Neural cell (in vitro differentiated cells): ENCODE data around the gene THADA. TPM values are rescaled to one million over a fixed set of nuclear protein-coding genes. Genes with fewer than 3 reads are reported as not detected.

ENCODE experiments used
- H2AFZ ChIP-seq: fragments of 200-600, 300-800 bp; sonication (generic), shearing (Covaris generic); 2 replicates; pipeline ENCODE4 v1.6.0; 2014; ENCODE audit warnings: low read depth, mild to moderate bottlenecking, antibody characterized with exemption, low read length, moderate library complexity
- H3F3A ChIP-seq: fragments of 200-600 bp; shearing (Covaris generic); 2 replicates; pipeline ENCODE4 v1.6.1; 2016; ENCODE audit warnings: mild to moderate bottlenecking, moderate library complexity, mixed read lengths, antibody characterized with exemption, low read length; ENCODE audit not compliant: insufficient read depth, poor library complexity, severe bottlenecking
- H3K27ac ChIP-seq: fragments of 200-600, 300-800 bp; sonication (generic), shearing (Covaris generic); 2 replicates; pipeline ENCODE4 v1.5.1; 2014; ENCODE audit warnings: mild to moderate bottlenecking, low read length, moderate library complexity
- H3K27me3 ChIP-seq: fragments of 300-800, 200-600 bp; sonication (generic), shearing (Covaris generic); 2 replicates; pipeline ENCODE4 v1.6.0; 2014; ENCODE audit warnings: mild to moderate bottlenecking, low read depth, low read length, moderate library complexity; ENCODE audit not compliant: insufficient read depth
- H3K36me3 ChIP-seq: fragments of 300-800, 200-600 bp; sonication (generic), shearing (Covaris generic); 2 replicates; pipeline ENCODE4 v1.5.1; 2014; ENCODE audit warnings: mild to moderate bottlenecking, antibody characterized with exemption, low read length, moderate library complexity; ENCODE audit not compliant: insufficient read depth
- H3K4me2 ChIP-seq: fragments of 300-800, 200-600 bp; sonication (generic), shearing (Covaris generic); 2 replicates; pipeline ENCODE4 v1.6.0; 2014; ENCODE audit warnings: mild to moderate bottlenecking, low read length
- H3K4me3 ChIP-seq: fragments of 300-800, 200-600 bp; sonication (generic), shearing (Covaris generic); 2 replicates; pipeline ENCODE4 v1.5.1; 2014; ENCODE audit warnings: mild to moderate bottlenecking, low read length, moderate library complexity
- H3K79me2 ChIP-seq: fragments of 200-600 bp; shearing (Covaris generic); replicated peaks from 2 replicates; pipeline ENCODE4 v1.6.0; 2014; ENCODE audit warnings: mild to moderate bottlenecking, low read length, moderate library complexity; ENCODE audit not compliant: insufficient read depth
- H3K9ac ChIP-seq: fragments of 300-800, 200-600 bp; sonication (generic), shearing (Covaris generic); 2 replicates; pipeline ENCODE4 v1.6.1; 2016; ENCODE audit warnings: mild to moderate bottlenecking, low read length, mixed read lengths
- H3K9me2 ChIP-seq: fragments of 200-600 bp; shearing (Covaris generic); 2 replicates; pipeline ENCODE4 v1.6.1; 2016; ENCODE audit warnings: mild to moderate bottlenecking, low read length, mixed read lengths; ENCODE audit not compliant: insufficient read depth
- H3K9me3 ChIP-seq: fragments of 200-600, 300-800 bp; sonication (generic), shearing (Covaris generic); 2 replicates; pipeline ENCODE4 v1.6.1; 2016; ENCODE audit warnings: mild to moderate bottlenecking, mixed run types, low read length, moderate library complexity, mixed read lengths
- H4K20me1 ChIP-seq: fragments of 200-600 bp; shearing (Covaris generic); 2 replicates; pipeline ENCODE4 v1.6.1; 2016; ENCODE audit warnings: mild to moderate bottlenecking, mixed run types; ENCODE audit not compliant: insufficient read depth
- CTCF ChIP-seq: fragments of 450-650 bp; IDR thresholded peaks from 2 replicates; pipeline ENCODE4 v1.5.1; 2014; ENCODE audit warnings: antibody characterized with exemption, mild to moderate bottlenecking, moderate library complexity; ENCODE audit not compliant: poor library complexity, severe bottlenecking
- EP300 ChIP-seq: fragments of 450-650 bp; conservative IDR thresholded peaks from 2 replicates; pipeline ENCODE4 v1.6.1; 2014; ENCODE audit warnings: antibody characterized with exemption, mild to moderate bottlenecking, moderate library complexity; ENCODE audit not compliant: poor library complexity, severe bottlenecking
- EZH2 ChIP-seq: fragments of 200-600, 300-800 bp; shearing (Covaris generic), sonication (generic); IDR thresholded peaks from 2 replicates; pipeline ENCODE4 v1.6.1; 2014; ENCODE audit warnings: antibody characterized with exemption, low read length, borderline replicate concordance, mild to moderate bottlenecking; ENCODE audit not compliant: insufficient read depth, poor library complexity, severe bottlenecking
- MXI1 ChIP-seq: fragments of 450-650 bp; conservative IDR thresholded peaks from 2 replicates; pipeline ENCODE4 v1.6.1; 2014; ENCODE audit warnings: antibody characterized with exemption, mild to moderate bottlenecking; ENCODE audit not compliant: poor library complexity, severe bottlenecking
- POLR2AphosphoS5 ChIP-seq: IDR thresholded peaks from 2 replicates; pipeline ENCODE4 v1.6.1; 2012
- RAD21 ChIP-seq: fragments of 450-650 bp; conservative IDR thresholded peaks from 2 replicates; pipeline ENCODE4 v1.6.1; 2014; ENCODE audit warnings: antibody characterized with exemption, mild to moderate bottlenecking, moderate library complexity
- SMC3 ChIP-seq: fragments of 450-650 bp; conservative IDR thresholded peaks from 2 replicates; pipeline ENCODE4 v1.6.1; 2014; ENCODE audit warnings: antibody characterized with exemption, mild to moderate bottlenecking, moderate library complexity; ENCODE audit not compliant: poor library complexity
- TAF1 ChIP-seq: IDR thresholded peaks from 2 replicates; pipeline ENCODE4 v1.6.1; 2012; ENCODE audit warnings: low read depth
- polyA plus RNA-seq: library from polyadenylated mRNA; depleted of rRNA; stranded (reverse); fragments of >200 nt; gene quantifications from 2 replicates; pipeline ENCODE4 v1.2.3, GENCODE V29; 2014
- TF ChIP-seq, protein P1 (sequence below): IDR thresholded peaks from 2 replicates; pipeline ENCODE4 v1.6.1; 2012; ENCODE audit warnings: borderline replicate concordance

Gene THADA
- polyA plus RNA-seq, 1 donor from 2014 or later = 8.5 TPM

GRCh38 chr2:43424262-43425207 is 171.3 kb downstream of the THADA start:
- H3K4me2 ChIP-seq = no peak overlapping the region
- no peak for TF ChIP-seq POLR2AphosphoS5
- no peak overlapping the region for H2AFZ ChIP-seq

DNA sequence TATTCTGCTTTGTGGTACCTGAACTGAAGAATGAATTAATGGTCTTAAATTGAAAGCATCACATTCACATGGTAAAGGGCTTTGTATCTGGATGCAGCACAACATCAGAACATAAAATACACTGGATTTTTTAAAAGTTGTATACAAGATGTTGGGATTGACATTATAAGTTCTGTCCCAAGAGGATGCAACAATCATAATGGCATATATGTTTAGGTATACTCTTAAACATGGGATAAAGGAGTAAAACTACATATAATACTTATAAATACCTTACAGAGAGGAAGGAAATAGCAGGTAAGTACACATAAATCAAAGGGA is 171.9 kb downstream of the THADA start:
- Histone ChIP-seq H3K9me2 (no peaks in the 10 kb centered on the region), H3F3A (no peaks in the 10 kb centered on the region), H2AFZ (no peak overlapping the region), H3K27me3 (no peaks in the 10 kb centered on the region), H3K27ac (no peak overlapping the region), H3K4me3 (no peak overlapping the region), H3K4me2 (no peak overlapping the region), H3K9me3 (no peaks in the 10 kb centered on the region), H4K20me1 (no peaks in the 10 kb centered on the region), H3K9ac (no peak overlapping the region), H3K79me2 (no peaks in the 10 kb centered on the region), H3K36me3 (no peaks in the 10 kb centered on the region)
- no peak for TF ChIP-seq TAF1
- TF ChIP-seq RAD21 = no peak
- no peak for TF ChIP-seq CTCF
- no peak for TF ChIP-seq SMC3
- TF ChIP-seq EP300 = no peak
- TF ChIP-seq, protein P1, sequence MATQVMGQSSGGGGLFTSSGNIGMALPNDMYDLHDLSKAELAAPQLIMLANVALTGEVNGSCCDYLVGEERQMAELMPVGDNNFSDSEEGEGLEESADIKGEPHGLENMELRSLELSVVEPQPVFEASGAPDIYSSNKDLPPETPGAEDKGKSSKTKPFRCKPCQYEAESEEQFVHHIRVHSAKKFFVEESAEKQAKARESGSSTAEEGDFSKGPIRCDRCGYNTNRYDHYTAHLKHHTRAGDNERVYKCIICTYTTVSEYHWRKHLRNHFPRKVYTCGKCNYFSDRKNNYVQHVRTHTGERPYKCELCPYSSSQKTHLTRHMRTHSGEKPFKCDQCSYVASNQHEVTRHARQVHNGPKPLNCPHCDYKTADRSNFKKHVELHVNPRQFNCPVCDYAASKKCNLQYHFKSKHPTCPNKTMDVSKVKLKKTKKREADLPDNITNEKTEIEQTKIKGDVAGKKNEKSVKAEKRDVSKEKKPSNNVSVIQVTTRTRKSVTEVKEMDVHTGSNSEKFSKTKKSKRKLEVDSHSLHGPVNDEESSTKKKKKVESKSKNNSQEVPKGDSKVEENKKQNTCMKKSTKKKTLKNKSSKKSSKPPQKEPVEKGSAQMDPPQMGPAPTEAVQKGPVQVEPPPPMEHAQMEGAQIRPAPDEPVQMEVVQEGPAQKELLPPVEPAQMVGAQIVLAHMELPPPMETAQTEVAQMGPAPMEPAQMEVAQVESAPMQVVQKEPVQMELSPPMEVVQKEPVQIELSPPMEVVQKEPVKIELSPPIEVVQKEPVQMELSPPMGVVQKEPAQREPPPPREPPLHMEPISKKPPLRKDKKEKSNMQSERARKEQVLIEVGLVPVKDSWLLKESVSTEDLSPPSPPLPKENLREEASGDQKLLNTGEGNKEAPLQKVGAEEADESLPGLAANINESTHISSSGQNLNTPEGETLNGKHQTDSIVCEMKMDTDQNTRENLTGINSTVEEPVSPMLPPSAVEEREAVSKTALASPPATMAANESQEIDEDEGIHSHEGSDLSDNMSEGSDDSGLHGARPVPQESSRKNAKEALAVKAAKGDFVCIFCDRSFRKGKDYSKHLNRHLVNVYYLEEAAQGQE = no peak
- no peak for TF ChIP-seq MXI1
- no peak for TF ChIP-seq POLR2AphosphoS5
- TF ChIP-seq EZH2 = no peak

More at GRCh38 chr2:43424262-43425207, 171.3 kb downstream of the THADA start:
- Histone ChIP-seq H3K27me3 (no peaks in the 10 kb centered on the region), H3K36me3 (no peaks in the 10 kb centered on the region), H4K20me1 (no peaks in the 10 kb centered on the region), H3F3A (no peaks in the 10 kb centered on the region), H3K9me2 (no peaks in the 10 kb centered on the region), H3K9me3 (no peaks in the 10 kb centered on the region), H3K4me3 (no peak overlapping the region), H3K79me2 (no peaks in the 10 kb centered on the region), H3K27ac (no peak overlapping the region), H3K9ac (no peak overlapping the region)
